ENCODE data around the gene ARHGEF11.

DNA sequence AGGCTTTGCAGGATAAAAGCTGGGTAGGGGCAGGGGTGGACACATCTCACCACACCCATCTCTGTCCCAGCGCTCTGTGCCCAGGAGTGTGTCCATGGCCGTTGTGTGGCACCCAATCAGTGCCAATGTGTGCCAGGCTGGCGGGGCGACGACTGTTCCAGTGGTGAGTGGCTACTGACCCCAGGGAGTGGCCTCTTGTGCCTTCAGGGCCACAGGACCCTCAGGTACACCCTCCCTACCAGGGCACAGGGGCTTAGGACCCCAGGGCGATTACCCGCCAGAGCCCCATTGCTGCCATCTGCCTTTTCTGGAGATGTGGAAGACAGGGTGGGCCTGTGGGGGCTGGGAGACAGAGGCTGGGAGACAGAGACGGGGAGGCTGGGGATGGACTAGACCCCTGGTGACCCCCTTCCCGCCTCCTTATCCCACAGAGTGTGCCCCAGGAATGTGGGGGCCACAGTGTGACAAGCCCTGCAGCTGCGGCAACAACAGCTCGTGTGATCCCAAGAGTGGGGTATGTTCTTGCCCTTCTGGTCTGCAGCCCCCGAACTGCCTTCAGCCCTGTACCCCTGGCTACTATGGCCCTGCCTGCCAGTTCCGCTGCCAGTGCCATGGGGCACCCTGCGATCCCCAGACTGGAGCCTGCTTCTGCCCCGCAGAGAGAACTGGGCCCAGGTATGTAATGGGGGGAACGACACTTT lies 139.2 kb downstream of the ARHGEF11 start:
- TF ChIP-seq, protein P1, sequence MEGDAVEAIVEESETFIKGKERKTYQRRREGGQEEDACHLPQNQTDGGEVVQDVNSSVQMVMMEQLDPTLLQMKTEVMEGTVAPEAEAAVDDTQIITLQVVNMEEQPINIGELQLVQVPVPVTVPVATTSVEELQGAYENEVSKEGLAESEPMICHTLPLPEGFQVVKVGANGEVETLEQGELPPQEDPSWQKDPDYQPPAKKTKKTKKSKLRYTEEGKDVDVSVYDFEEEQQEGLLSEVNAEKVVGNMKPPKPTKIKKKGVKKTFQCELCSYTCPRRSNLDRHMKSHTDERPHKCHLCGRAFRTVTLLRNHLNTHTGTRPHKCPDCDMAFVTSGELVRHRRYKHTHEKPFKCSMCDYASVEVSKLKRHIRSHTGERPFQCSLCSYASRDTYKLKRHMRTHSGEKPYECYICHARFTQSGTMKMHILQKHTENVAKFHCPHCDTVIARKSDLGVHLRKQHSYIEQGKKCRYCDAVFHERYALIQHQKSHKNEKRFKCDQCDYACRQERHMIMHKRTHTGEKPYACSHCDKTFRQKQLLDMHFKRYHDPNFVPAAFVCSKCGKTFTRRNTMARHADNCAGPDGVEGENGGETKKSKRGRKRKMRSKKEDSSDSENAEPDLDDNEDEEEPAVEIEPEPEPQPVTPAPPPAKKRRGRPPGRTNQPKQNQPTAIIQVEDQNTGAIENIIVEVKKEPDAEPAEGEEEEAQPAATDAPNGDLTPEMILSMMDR (conservative IDR thresholded peaks at IDR 0.05; ENCODE audit: low read depth, low read length): no peak
- no peak for TF ChIP-seq NFE2L2 (IDR thresholded peaks at IDR 0.05; ENCODE audit: low read depth, low read length)
- no peak for TF ChIP-seq POLR2A (IDR thresholded peaks at IDR 0.05; ENCODE audit: low read depth, low read length)
- TF ChIP-seq BHLHE40 (IDR thresholded peaks at IDR 0.05; ENCODE audit: low read depth, low read length): no peak
- TF ChIP-seq, protein P2, sequence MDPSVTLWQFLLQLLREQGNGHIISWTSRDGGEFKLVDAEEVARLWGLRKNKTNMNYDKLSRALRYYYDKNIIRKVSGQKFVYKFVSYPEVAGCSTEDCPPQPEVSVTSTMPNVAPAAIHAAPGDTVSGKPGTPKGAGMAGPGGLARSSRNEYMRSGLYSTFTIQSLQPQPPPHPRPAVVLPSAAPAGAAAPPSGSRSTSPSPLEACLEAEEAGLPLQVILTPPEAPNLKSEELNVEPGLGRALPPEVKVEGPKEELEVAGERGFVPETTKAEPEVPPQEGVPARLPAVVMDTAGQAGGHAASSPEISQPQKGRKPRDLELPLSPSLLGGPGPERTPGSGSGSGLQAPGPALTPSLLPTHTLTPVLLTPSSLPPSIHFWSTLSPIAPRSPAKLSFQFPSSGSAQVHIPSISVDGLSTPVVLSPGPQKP (IDR thresholded peaks at IDR 0.05; ENCODE audit: borderline replicate concordance, low read depth, low read length): no peak
- no peak for TF ChIP-seq FOS (IDR thresholded peaks at IDR 0.05; ENCODE audit: low read depth, low read length)

Measured in IMR-90 (cell line).